Umbilical cord (tissue), 2 donors: ENCODE measurements around the gene SCIN. TPM values are rescaled to one million over a fixed set of nuclear protein-coding genes. Genes with fewer than 3 reads are reported as not detected.
"Not testable (repeated sequence)": the region's sequence is repeated elsewhere in the genome, so short reads cannot be mapped to it uniquely, and the experiment has no call there.

ENCODE experiments used
- DNase-seq: peaks from one replicate; pipeline ENCODE4 v3.0.0-alpha.2; 2015; ENCODE audit warnings: low spot score
- total RNA-seq: library from RNA; depleted of rRNA; stranded (reverse); fragments of >200 nt; gene quantifications from one replicate; pipeline ENCODE4 v1.2.3, GENCODE V29; 2014; ENCODE audit warnings: low replicate concordance; ENCODE audit not compliant: insufficient read depth

SCIN gene
- 3.6 TPM for total RNA-seq

- DNase-seq = peak; percentile 24
Measured at GRCh38 chr7:12570534-12571461, at the start of gene SCIN. SCIN (plus strand) TSS chr7:12570720; CDS start chr7:12570787, 67 bp downstream.

GRCh38 chr7:12524794-12525386 lies 45.6 kb upstream of the SCIN start:
- peak; percentile 61 for DNase-seq

GRCh38 chr7:12526693-12527092 lies 43.8 kb upstream of the SCIN start:
- not testable (repeated sequence) for DNase-seq

GRCh38 chr7:12527670-12528069 lies 42.9 kb upstream of the SCIN start:
- DNase-seq = not testable (repeated sequence)

- DNase-seq = no peak
Measured at GRCh38 chr7:12529971-12530710, 40.4 kb upstream of the SCIN start.

GRCh38 chr7:12531784-12532183 lies 38.7 kb upstream of the SCIN start:
- DNase-seq = no peak

- no peak for DNase-seq
Measured at GRCh38 chr7:12534046-12534445, 36.5 kb upstream of the SCIN start.

GRCh38 chr7:12539681-12540080 lies 30.8 kb upstream of the SCIN start:
- no peak for DNase-seq

- no peak for DNase-seq
Measured at GRCh38 chr7:12540850-12541249, 29.7 kb upstream of the SCIN start.

- no peak for DNase-seq
Measured at GRCh38 chr7:12543586-12543985, 26.9 kb upstream of the SCIN start.

GRCh38 chr7:12549106-12549505 lies 21.4 kb upstream of the SCIN start:
- no peak for DNase-seq

GRCh38 chr7:12550956-12551355 lies 19.6 kb upstream of the SCIN start:
- DNase-seq = no peak

GRCh38 chr7:12552876-12553275 lies 17.6 kb upstream of the SCIN start:
- DNase-seq = no peak

- DNase-seq = no peak
Measured at GRCh38 chr7:12553416-12553815, 17.1 kb upstream of the SCIN start.

- no peak for DNase-seq
Measured at GRCh38 chr7:12554351-12554750, 16.2 kb upstream of the SCIN start.

GRCh38 chr7:12554872-12555271 lies 15.6 kb upstream of the SCIN start:
- no peak for DNase-seq

GRCh38 chr7:12555695-12556094 lies 14.8 kb upstream of the SCIN start:
- DNase-seq = not testable (repeated sequence)

GRCh38 chr7:12556139-12556792 lies 14.3 kb upstream of the SCIN start:
- DNase-seq = not testable (repeated sequence)

GRCh38 chr7:12557282-12557681 lies 13.2 kb upstream of the SCIN start:
- no peak for DNase-seq

GRCh38 chr7:12564996-12565764 lies 5.3 kb upstream of the SCIN start:
- DNase-seq = no peak

- DNase-seq = no peak
Measured at GRCh38 chr7:12565873-12566272, 4.6 kb upstream of the SCIN start.
